ENCODE results near the gene NRIP2. TPM values are rescaled to one million over a fixed set of nuclear protein-coding genes. Genes with fewer than 3 reads are reported as not detected.

Gene NRIP2
- polyA plus RNA-seq, 2 donors: 0.47 to 0.67 TPM

DNA sequence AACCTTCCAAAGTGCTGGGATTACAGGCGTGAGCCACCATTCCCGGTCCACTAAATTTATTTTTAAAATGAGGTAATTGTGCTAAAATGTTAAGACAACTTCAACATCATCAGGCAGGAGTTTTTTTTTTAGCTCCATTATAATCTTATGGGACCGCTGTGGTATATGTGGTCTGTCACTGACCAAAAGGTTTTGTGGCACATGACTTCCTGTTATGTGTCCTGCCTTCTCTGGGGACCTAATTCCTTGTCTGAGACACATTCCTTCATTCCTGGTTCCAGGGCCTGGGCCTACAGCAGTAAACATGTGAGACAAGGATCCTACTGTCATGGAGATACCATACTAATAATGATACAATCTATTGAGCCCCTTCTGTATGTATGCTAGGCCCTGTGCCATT is 17.1 kb upstream of the NRIP2 start:
- Histone ChIP-seq H3K27me3 (ENCODE audit: control insufficient read depth in 1 of 2, insufficient read depth in 2 of 2, low read length in 2 of 2) (no peaks in the 10 kb centered on the region), H3K36me3 (ENCODE audit: control insufficient read depth in 2 of 2, insufficient read depth in 2 of 2, low read length in 1 of 2) (no peaks in the 10 kb centered on the region), H3K4me1 (ENCODE audit: control insufficient read depth in 2 of 2, insufficient read depth in 2 of 2, low read length in 1 of 2) (no peaks in the 10 kb centered on the region), H3K27ac (ENCODE audit: low read depth in 2 of 2, low read length in 1 of 2) (no peak overlapping the region), H3K9me3 (ENCODE audit: control insufficient read depth in 2 of 2, insufficient read depth in 1 of 2, low read depth in 1 of 2, low read length in 1 of 2) (no peaks in the 10 kb centered on the region), H3K4me3 (ENCODE audit: low read depth in 1 of 2, low read length in 2 of 2) (no peak overlapping the region)
- WGBS, 2 donors: 91 to 94% methylated on average over 3 of the region's 3 CpGs

DNA sequence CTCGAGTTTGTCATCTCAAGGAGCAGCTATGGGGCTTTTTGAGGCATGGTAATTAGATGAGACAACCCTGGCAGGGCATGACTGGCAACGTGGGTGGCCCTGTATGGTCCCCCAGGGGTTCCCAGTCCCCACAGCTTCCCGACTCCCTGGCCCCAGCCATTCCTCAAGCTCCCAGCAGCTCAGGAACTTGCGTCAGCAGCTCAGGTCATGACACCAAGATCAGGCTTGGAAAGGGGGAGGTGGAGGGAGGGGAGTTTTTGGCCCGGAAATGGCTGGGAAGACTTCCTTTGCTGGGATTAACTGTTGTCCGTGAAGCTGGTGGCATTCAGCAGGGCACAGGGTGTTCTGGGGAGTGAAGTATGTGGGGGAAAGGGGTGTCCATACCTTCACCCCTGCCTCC is 10.4 kb upstream of the NRIP2 start:
- Histone ChIP-seq H3K4me1 (ENCODE audit: control insufficient read depth in 2 of 2, insufficient read depth in 2 of 2, low read length in 1 of 2) (no peaks in the 10 kb centered on the region), H3K27ac (ENCODE audit: low read depth in 2 of 2, low read length in 1 of 2) (no peak overlapping the region), H3K4me3 (ENCODE audit: low read depth in 1 of 2, low read length in 2 of 2) (no peak overlapping the region), H3K9me3 (ENCODE audit: control insufficient read depth in 2 of 2, insufficient read depth in 1 of 2, low read depth in 1 of 2, low read length in 1 of 2) (no peaks in the 10 kb centered on the region), H3K36me3 (ENCODE audit: control insufficient read depth in 2 of 2, insufficient read depth in 2 of 2, low read length in 1 of 2) (no peaks in the 10 kb centered on the region), H3K27me3 (ENCODE audit: control insufficient read depth in 1 of 2, insufficient read depth in 2 of 2, low read length in 2 of 2) (no peaks in the 10 kb centered on the region)
- 31 to 49% methylated on average over 6 of the region's 6 CpGs for WGBS, 2 donors

DNA sequence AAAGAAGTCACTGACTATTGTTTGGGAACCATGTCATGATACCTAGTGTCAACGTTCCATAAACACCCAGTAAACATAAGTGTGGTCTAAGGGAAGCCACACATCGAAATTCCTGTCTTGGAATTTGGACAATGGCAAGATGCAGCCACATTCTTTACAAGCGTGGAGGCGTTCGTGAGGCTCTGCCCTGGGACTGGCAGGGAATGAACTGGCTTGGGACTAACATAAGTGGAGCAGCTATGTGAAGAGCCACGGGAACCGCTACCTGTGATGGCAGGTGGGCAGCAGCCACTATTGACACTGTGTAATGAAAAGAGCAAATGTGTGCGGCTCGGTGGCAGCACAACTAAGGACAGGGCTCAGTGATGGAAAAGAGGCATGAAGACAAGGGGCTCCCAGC is 10.0 kb upstream of the NRIP2 start:
- H3K27me3 ChIP-seq (ENCODE audit: control insufficient read depth in 1 of 2, insufficient read depth in 2 of 2, low read length in 2 of 2): no peaks in the 10 kb centered on the region
- H3K36me3 ChIP-seq (ENCODE audit: control insufficient read depth in 2 of 2, insufficient read depth in 2 of 2, low read length in 1 of 2): no peaks in the 10 kb centered on the region
- H3K9me3 ChIP-seq (ENCODE audit: control insufficient read depth in 2 of 2, insufficient read depth in 1 of 2, low read depth in 1 of 2, low read length in 1 of 2): no peaks in the 10 kb centered on the region
- no peak overlapping the region for H3K4me3 ChIP-seq (ENCODE audit: low read depth in 1 of 2, low read length in 2 of 2)
- WGBS, 2 donors: 77 to 82% methylated on average over 9 of the region's 9 CpGs
- H3K27ac ChIP-seq (ENCODE audit: low read depth in 2 of 2, low read length in 1 of 2): no peak overlapping the region
- H3K4me1 ChIP-seq (ENCODE audit: control insufficient read depth in 2 of 2, insufficient read depth in 2 of 2, low read length in 1 of 2): no peaks in the 10 kb centered on the region

DNA sequence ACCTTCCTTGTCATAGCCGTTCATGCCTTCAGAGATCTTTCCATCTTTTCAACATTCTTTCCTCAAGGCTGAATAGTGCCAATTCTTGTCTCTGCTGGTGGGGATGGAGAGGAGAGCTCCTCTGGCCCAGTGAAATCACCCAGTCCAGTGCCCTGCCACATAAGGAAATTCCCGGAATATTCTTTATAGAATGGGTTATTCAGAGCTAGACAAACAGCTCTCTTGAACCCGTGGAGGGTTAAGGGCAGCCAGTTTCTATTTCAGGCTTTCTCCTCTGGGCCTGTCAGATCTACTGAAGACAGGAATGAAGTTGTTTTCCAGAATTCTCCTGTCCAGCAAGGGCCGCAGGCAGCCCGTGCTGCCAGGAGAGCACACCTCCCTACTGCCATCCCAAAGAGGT is 8.1 kb upstream of the NRIP2 start:
- no peak overlapping the region for H3K4me3 ChIP-seq (ENCODE audit: low read depth in 1 of 2, low read length in 2 of 2)
- H3K36me3 ChIP-seq (ENCODE audit: control insufficient read depth in 2 of 2, insufficient read depth in 2 of 2, low read length in 1 of 2): no peaks in the 10 kb centered on the region
- H3K9me3 ChIP-seq (ENCODE audit: control insufficient read depth in 2 of 2, insufficient read depth in 1 of 2, low read depth in 1 of 2, low read length in 1 of 2): no peaks in the 10 kb centered on the region
- H3K27ac ChIP-seq (ENCODE audit: low read depth in 2 of 2, low read length in 1 of 2): no peak overlapping the region
- 79 to 80% methylated on average over 5 of the region's 5 CpGs for WGBS, 2 donors
- no peaks in the 10 kb centered on the region for H3K4me1 ChIP-seq (ENCODE audit: control insufficient read depth in 2 of 2, insufficient read depth in 2 of 2, low read length in 1 of 2)
- no peaks in the 10 kb centered on the region for H3K27me3 ChIP-seq (ENCODE audit: control insufficient read depth in 1 of 2, insufficient read depth in 2 of 2, low read length in 2 of 2)

DNA sequence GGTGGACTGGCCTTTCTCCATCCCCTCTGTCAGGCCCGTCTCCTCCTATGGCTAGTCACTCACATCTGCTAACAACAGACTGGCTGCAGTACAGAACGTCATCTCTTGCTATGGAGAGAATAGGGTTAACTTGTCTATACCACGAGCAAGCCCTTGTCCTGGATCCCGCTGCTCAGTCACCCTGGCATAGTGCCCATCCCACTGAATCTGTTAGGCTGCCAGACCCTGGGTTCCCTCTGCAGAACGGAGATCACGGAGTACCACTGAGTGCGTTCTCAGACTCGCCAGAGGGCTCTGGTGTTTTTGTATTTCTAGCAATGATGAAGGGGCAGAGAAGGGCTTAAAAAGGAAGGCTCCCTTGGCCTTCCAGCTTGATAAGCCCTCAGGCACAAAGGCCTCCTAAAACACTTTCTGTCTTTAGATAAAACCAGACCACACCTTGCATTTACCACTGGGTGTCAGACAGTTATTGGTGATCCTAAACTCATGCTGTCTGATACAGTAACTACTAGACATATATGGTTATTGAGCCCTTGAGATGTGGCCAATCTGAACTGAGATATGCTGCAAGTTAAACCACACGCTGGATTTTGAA is 6.3 kb upstream of the NRIP2 start:
- 62 to 71% methylated on average over 9 of the region's 9 CpGs for WGBS, 2 donors
- Histone ChIP-seq H3K4me3 (ENCODE audit: low read depth in 1 of 2, low read length in 2 of 2) (no peak overlapping the region), H3K36me3 (ENCODE audit: control insufficient read depth in 2 of 2, insufficient read depth in 2 of 2, low read length in 1 of 2) (no peaks in the 10 kb centered on the region), H3K27me3 (ENCODE audit: control insufficient read depth in 1 of 2, insufficient read depth in 2 of 2, low read length in 2 of 2) (no peaks in the 10 kb centered on the region), H3K9me3 (ENCODE audit: control insufficient read depth in 2 of 2, insufficient read depth in 1 of 2, low read depth in 1 of 2, low read length in 1 of 2) (no peaks in the 10 kb centered on the region), H3K4me1 (ENCODE audit: control insufficient read depth in 2 of 2, insufficient read depth in 2 of 2, low read length in 1 of 2) (no peaks in the 10 kb centered on the region), H3K27ac (ENCODE audit: low read depth in 2 of 2, low read length in 1 of 2) (no peak overlapping the region)

DNA sequence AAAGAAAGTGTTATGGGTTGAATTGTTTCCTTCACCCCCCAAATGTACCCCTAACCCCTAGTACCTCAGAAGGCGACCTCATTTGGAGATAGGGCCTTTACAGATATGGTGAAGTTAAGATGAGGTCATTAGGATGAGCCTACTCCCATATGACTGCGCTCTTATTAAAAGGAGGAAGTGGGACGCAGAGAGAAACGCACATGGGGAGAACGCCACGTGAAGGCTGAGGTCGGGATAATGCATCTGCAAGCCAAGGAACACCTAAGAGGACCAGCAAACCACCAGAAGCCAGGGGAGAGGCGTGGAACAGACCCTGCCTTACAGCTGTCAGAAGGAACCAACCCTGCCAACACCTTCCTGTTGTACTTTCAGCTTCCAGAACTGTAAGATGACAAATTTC is 1.7 kb upstream of the NRIP2 start:
- WGBS, 2 donors: 87 to 88% methylated on average over 8 of the region's 8 CpGs
- H3K4me1 ChIP-seq (ENCODE audit: control insufficient read depth in 2 of 2, insufficient read depth in 2 of 2, low read length in 1 of 2): no peaks in the 10 kb centered on the region
- no peaks in the 10 kb centered on the region for H3K27me3 ChIP-seq (ENCODE audit: control insufficient read depth in 1 of 2, insufficient read depth in 2 of 2, low read length in 2 of 2)
- no peak overlapping the region for H3K27ac ChIP-seq (ENCODE audit: low read depth in 2 of 2, low read length in 1 of 2)
- H3K36me3 ChIP-seq (ENCODE audit: control insufficient read depth in 2 of 2, insufficient read depth in 2 of 2, low read length in 1 of 2): peaks cover 0 to 4% of the 10 kb centered on the region in 2 donors
- no peaks in the 10 kb centered on the region for H3K9me3 ChIP-seq (ENCODE audit: control insufficient read depth in 2 of 2, insufficient read depth in 1 of 2, low read depth in 1 of 2, low read length in 1 of 2)
- H3K4me3 ChIP-seq (ENCODE audit: low read depth in 1 of 2, low read length in 2 of 2): no peak overlapping the region

DNA sequence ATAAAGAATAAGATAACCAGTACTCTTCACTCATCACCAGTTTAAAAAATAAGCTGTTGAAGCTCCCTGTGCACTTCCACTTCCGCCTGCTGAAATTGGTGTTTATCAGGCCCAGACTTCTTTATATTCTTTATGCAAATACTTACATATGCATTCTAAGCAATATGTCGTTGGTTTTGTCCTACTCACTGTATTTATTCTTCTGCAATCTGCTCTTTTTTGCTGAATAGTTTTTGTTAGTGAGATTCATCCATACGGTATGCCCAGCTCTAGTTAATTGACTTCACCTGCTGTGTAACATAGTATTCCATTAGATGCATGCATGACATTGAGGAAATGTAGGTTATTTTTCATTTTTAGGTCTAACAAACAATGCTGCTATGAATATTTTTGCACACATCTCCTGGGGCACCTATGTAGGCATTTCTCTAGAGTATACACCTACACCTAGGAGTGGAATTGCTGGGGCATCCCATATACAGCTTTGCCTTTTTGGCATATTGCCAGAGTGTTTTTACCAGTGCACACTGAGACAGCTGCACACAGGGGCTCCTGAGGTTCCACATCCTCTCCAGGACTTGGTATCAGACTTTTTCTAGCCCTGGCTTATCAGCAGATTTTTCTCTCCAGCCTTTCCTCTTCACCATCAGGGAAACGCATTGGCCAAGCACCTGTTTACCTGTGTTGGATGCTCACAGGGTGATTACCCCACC is 1.0 kb upstream of the NRIP2 start:
- Histone ChIP-seq H3K36me3 (ENCODE audit: control insufficient read depth in 2 of 2, insufficient read depth in 2 of 2, low read length in 1 of 2) (peaks cover 0 to 4% of the 10 kb centered on the region in 2 donors), H3K27me3 (ENCODE audit: control insufficient read depth in 1 of 2, insufficient read depth in 2 of 2, low read length in 2 of 2) (no peaks in the 10 kb centered on the region), H3K4me1 (ENCODE audit: control insufficient read depth in 2 of 2, insufficient read depth in 2 of 2, low read length in 1 of 2) (no peaks in the 10 kb centered on the region), H3K4me3 (ENCODE audit: low read depth in 1 of 2, low read length in 2 of 2) (no peak overlapping the region), H3K27ac (ENCODE audit: low read depth in 2 of 2, low read length in 1 of 2) (no peak overlapping the region), H3K9me3 (ENCODE audit: control insufficient read depth in 2 of 2, insufficient read depth in 1 of 2, low read depth in 1 of 2, low read length in 1 of 2) (no peaks in the 10 kb centered on the region)
- 70 to 72% methylated on average over 4 of the region's 4 CpGs for WGBS, 2 donors

DNA sequence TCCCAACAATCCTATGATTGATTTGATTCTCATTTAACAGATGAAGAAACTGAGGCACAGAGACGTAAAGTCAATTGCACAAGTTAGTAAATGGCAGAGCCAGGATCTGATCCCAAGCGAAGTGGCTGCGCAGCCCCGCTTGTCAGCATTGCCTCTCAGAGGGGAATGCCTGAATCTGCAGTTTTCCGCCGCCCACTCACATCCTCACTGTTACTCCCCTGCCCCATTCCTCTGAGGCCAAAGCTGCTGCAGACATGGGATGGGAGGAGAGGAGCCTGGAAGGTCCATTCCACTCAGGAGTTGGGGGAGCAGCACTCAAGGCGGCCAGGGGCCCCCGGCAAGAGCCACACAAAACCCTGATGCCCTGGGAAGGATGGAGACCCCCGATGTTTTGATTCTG is 1.0 kb downstream of the NRIP2 start:
- H3K27me3 ChIP-seq (ENCODE audit: control insufficient read depth in 1 of 2, insufficient read depth in 2 of 2, low read length in 2 of 2): no peaks in the 10 kb centered on the region
- no peak overlapping the region for H3K27ac ChIP-seq (ENCODE audit: low read depth in 2 of 2, low read length in 1 of 2)
- H3K4me3 ChIP-seq (ENCODE audit: low read depth in 1 of 2, low read length in 2 of 2): no peak overlapping the region
- no peaks in the 10 kb centered on the region for H3K4me1 ChIP-seq (ENCODE audit: control insufficient read depth in 2 of 2, insufficient read depth in 2 of 2, low read length in 1 of 2)
- WGBS, 2 donors: 75 to 82% methylated on average over 9 of the region's 9 CpGs
- peaks cover 3 to 8% of the 10 kb centered on the region in 2 donors for H3K36me3 ChIP-seq (ENCODE audit: control insufficient read depth in 2 of 2, insufficient read depth in 2 of 2, low read length in 1 of 2)
- no peaks in the 10 kb centered on the region for H3K9me3 ChIP-seq (ENCODE audit: control insufficient read depth in 2 of 2, insufficient read depth in 1 of 2, low read depth in 1 of 2, low read length in 1 of 2)

DNA sequence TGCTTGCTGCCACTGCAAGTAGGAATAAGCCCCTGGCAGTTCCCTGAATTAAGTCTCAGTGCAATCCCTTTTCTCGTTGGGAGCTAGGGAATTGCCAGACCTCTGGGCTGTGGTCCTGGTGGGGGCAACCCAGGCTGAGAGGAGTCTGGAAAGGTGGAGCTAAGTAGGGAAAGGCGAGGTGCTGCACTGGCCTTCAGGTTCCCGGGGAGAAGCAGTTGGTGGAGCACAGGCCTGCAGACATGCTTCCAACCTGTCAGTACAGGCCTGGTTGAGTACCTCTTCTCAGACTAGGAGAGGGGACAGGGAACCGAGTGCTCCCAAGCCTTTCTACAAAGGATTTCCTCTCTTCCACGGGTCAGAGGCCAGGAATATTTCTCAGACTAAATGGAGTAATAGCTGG is 1.5 kb downstream of the NRIP2 start:
- Histone ChIP-seq H3K36me3 (ENCODE audit: control insufficient read depth in 2 of 2, insufficient read depth in 2 of 2, low read length in 1 of 2) (peaks cover 3 to 8% of the 10 kb centered on the region in 2 donors), H3K4me3 (ENCODE audit: low read depth in 1 of 2, low read length in 2 of 2) (no peak overlapping the region), H3K9me3 (ENCODE audit: control insufficient read depth in 2 of 2, insufficient read depth in 1 of 2, low read depth in 1 of 2, low read length in 1 of 2) (no peaks in the 10 kb centered on the region), H3K27ac (ENCODE audit: low read depth in 2 of 2, low read length in 1 of 2) (no peak overlapping the region), H3K27me3 (ENCODE audit: control insufficient read depth in 1 of 2, insufficient read depth in 2 of 2, low read length in 2 of 2) (no peaks in the 10 kb centered on the region), H3K4me1 (ENCODE audit: control insufficient read depth in 2 of 2, insufficient read depth in 2 of 2, low read length in 1 of 2) (no peaks in the 10 kb centered on the region)
- WGBS, 2 donors: 37 to 47% methylated on average over 5 of the region's 5 CpGs

DNA sequence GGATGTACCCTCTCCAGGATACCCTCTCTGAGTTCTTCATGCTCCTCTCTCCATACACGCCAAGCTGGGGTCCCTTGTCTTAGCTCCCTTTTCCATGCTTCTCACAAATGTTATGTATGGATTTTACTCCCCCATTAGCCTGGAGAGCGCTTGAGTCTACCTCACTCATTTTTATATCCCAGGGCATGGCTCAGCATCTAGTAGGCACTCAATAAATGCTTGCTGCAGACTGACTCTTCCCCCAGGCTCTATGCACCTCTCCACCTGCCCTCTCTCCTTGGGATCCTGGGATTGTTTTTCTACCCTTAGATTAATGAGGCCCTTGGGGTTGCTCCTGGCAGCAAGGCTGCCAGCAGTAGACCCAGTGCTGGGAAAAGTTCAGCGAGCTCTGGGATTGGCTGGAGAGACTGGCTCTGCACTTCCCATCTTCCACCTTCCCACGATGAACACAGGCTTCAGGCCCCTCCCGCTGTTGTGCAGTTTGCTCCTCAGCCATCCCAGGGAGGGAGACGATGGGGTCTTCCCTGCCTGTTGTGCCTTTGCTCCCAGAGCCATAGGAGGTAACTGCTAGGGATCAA is 2.2 kb downstream of the NRIP2 start:
- WGBS, 2 donors: 76 to 77% methylated on average over 6 of the region's 6 CpGs
- no peak overlapping the region for H3K27ac ChIP-seq (ENCODE audit: low read depth in 2 of 2, low read length in 1 of 2)

More for the DNA sequence above, 2.2 kb downstream of the NRIP2 start:
- H3K36me3 ChIP-seq (ENCODE audit: control insufficient read depth in 2 of 2, insufficient read depth in 2 of 2, low read length in 1 of 2): peaks cover 8 to 10% of the 10 kb centered on the region in 2 donors
- no peak overlapping the region for H3K4me3 ChIP-seq (ENCODE audit: low read depth in 1 of 2, low read length in 2 of 2)
- H3K9me3 ChIP-seq (ENCODE audit: control insufficient read depth in 2 of 2, insufficient read depth in 1 of 2, low read depth in 1 of 2, low read length in 1 of 2): no peaks in the 10 kb centered on the region
- no peaks in the 10 kb centered on the region for H3K4me1 ChIP-seq (ENCODE audit: control insufficient read depth in 2 of 2, insufficient read depth in 2 of 2, low read length in 1 of 2)
- no peaks in the 10 kb centered on the region for H3K27me3 ChIP-seq (ENCODE audit: control insufficient read depth in 1 of 2, insufficient read depth in 2 of 2, low read length in 2 of 2)
